Mesenchymal stem cell (in vitro differentiated cells and primary cell): ENCODE measurements around the gene SORCS1.

ENCODE experiments used
- DNase-seq: peaks from one replicate; pipeline ENCODE4 v3.0.0-alpha.2; 2013
- H2AFZ ChIP-seq: one replicate; pipeline ENCODE4 v1.6.1; 2013; ENCODE audit warnings: low read depth, mild to moderate bottlenecking, control low read depth, inconsistent platforms, low read length, moderate library complexity
- H2AK5ac ChIP-seq: 2 replicates; pipeline ENCODE4 v1.6.1; 2013; ENCODE audit warnings: low read length, moderate library complexity, mild to moderate bottlenecking, inconsistent platforms; ENCODE audit not compliant: severe bottlenecking
- H2BK120ac ChIP-seq: one replicate; pipeline ENCODE4 v1.6.1; 2013; ENCODE audit warnings: low read depth, mild to moderate bottlenecking, inconsistent platforms, low read length, moderate library complexity
- H2BK12ac ChIP-seq, 2 experiments: one replicate each; pipeline ENCODE4 v1.6.1; 2013; ENCODE audit warnings: inconsistent platforms in 2 of 2, low read length in 2 of 2, mild to moderate bottlenecking in 2 of 2, moderate library complexity in 2 of 2, control low read depth in 1 of 2
- H2BK15ac ChIP-seq: one replicate; pipeline ENCODE4 v1.6.1; 2013; ENCODE audit warnings: mild to moderate bottlenecking, low read depth, inconsistent platforms; ENCODE audit not compliant: poor library complexity, severe bottlenecking
- H2BK5ac ChIP-seq: 2 replicates; pipeline ENCODE4 v1.6.1; 2013; ENCODE audit warnings: low read depth, mild to moderate bottlenecking, low read length, control low read depth, inconsistent platforms; ENCODE audit not compliant: poor library complexity, severe bottlenecking
- H3K14ac ChIP-seq, 2 experiments: one replicate each; pipeline ENCODE4 v1.6.1; 2013; ENCODE audit warnings: inconsistent platforms in 2 of 2, low read length in 2 of 2, control low read depth in 1 of 2, mild to moderate bottlenecking in 1 of 2, moderate library complexity in 1 of 2
- H3K18ac ChIP-seq, 2 experiments: one replicate each; pipeline ENCODE4 v1.6.1; 2013; ENCODE audit warnings: inconsistent platforms in 2 of 2, low read length in 2 of 2, control low read depth in 1 of 2, low read depth in 1 of 2, mild to moderate bottlenecking in 1 of 2
- H3K23ac ChIP-seq, 2 experiments: one replicate each; pipeline ENCODE4 v1.6.1; 2013; ENCODE audit warnings: inconsistent platforms in 2 of 2, low read length in 2 of 2, mild to moderate bottlenecking in 2 of 2, moderate library complexity in 2 of 2, control low read depth in 1 of 2
- H3K27ac ChIP-seq: 2 replicates; pipeline ENCODE4 v1.5.1; 2013; ENCODE audit warnings: mild to moderate bottlenecking, moderate library complexity, low read length, control low read depth, inconsistent platforms; ENCODE audit not compliant: poor library complexity, severe bottlenecking
- H3K27me3 ChIP-seq, 2 experiments: 2 replicates each; pipeline versions ENCODE4 v1.6.1 to v1.7.0; 2013; ENCODE audit warnings: low read length in 2 of 2, mild to moderate bottlenecking in 2 of 2, moderate library complexity in 2 of 2, control low read depth in 1 of 2, inconsistent platforms in 1 of 2; ENCODE audit not compliant: control insufficient read depth in 1 of 2, insufficient read depth in 1 of 2
- H3K36me3 ChIP-seq, 2 experiments: 2 replicates each; pipeline versions ENCODE4 v1.6.1 to v1.7.0; 2013; ENCODE audit warnings: low read length in 2 of 2, control low read depth in 1 of 2, inconsistent platforms in 1 of 2, low read depth in 1 of 2, mild to moderate bottlenecking in 1 of 2; ENCODE audit not compliant: insufficient read depth in 2 of 2, control insufficient read depth in 1 of 2
- H3K4ac ChIP-seq, 2 experiments: one replicate each; pipeline ENCODE4 v1.6.1; 2013; ENCODE audit warnings: inconsistent platforms in 2 of 2, low read length in 2 of 2, mild to moderate bottlenecking in 2 of 2, moderate library complexity in 2 of 2, control low read depth in 1 of 2, low read depth in 1 of 2
- H3K4me1 ChIP-seq: 2 replicates; pipeline ENCODE4 v1.6.1; 2013; ENCODE audit warnings: low read depth, low read length, control low read depth; ENCODE audit not compliant: control insufficient read depth, insufficient read depth
- H3K4me2 ChIP-seq: 2 replicates; pipeline ENCODE4 v1.6.1; 2013; ENCODE audit warnings: low read length, mild to moderate bottlenecking, inconsistent platforms; ENCODE audit not compliant: poor library complexity, severe bottlenecking
- H3K4me3 ChIP-seq, 2 experiments: 2 replicates each; pipeline versions ENCODE4 v1.5.1 to v1.7.0; 2013; ENCODE audit warnings: low read length in 2 of 2, mild to moderate bottlenecking in 2 of 2, control low read depth in 1 of 2, low read depth in 1 of 2; ENCODE audit not compliant: insufficient read depth in 1 of 2
- H3K79me1 ChIP-seq: replicated peaks from 2 replicates; pipeline ENCODE4 v1.6.1; 2013; ENCODE audit warnings: mild to moderate bottlenecking, control low read depth, low read length, inconsistent platforms; ENCODE audit not compliant: poor library complexity, severe bottlenecking
- H3K9ac ChIP-seq: 2 replicates; pipeline ENCODE4 v1.7.0; 2013; ENCODE audit warnings: mild to moderate bottlenecking, low read length, moderate library complexity
- H3K9me3 ChIP-seq: 2 replicates; pipeline ENCODE4 v1.7.0; 2013; ENCODE audit warnings: mild to moderate bottlenecking, low read length; ENCODE audit not compliant: control insufficient read depth
- H4K8ac ChIP-seq: one replicate; pipeline ENCODE4 v1.6.1; 2013; ENCODE audit warnings: inconsistent platforms, mild to moderate bottlenecking, low read length, moderate library complexity
- H4K91ac ChIP-seq: one replicate; pipeline ENCODE4 v1.6.1; 2013; ENCODE audit warnings: mild to moderate bottlenecking, low read length, inconsistent platforms
- WGBS: methylation state at CpG from one replicate; pipeline ENCODE4 v1.1.7; 2013; ENCODE audit warnings: mixed read lengths; 5-methylcytosine and 5-hydroxymethylcytosine counted together

The SORCS1 gene

DNA sequence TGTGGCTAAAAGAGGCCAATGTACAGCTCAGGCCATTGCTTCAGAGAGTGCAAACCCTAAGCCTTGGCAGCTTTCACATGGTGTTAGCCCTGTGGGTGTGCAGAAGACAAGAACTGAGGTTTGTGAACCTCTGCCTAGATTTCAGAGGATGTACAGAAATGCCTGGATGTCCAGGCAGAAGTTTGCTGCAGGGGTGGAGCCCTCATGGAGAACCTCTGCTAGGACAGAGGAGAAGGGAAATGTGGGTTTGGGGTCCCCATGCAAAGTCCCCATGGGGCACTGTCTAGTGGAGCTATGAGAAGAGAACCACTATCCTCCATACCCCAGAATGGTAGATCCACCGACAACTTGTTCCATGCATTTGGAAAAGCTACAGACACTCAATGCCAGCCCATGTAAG lies 12.4 kb downstream of the SORCS1 start:
- Histone ChIP-seq H4K8ac (no peak overlapping the region), H4K91ac (no peak overlapping the region), H2BK120ac (no peak overlapping the region), H3K4ac (no peak overlapping the region), H3K27ac (no peak overlapping the region), H3K18ac (no peak overlapping the region), H2BK15ac (no peak overlapping the region), H3K23ac (no peak overlapping the region), H3K79me1 (no peaks in the 10 kb centered on the region), H3K4me3 (no peak overlapping the region), H2BK5ac (no peak overlapping the region), H2BK12ac (no peak overlapping the region), H3K14ac (no peak overlapping the region), H3K9ac (no peak overlapping the region), H3K27me3 (no peaks in the 10 kb centered on the region), H2AK5ac (no peak overlapping the region), H3K4me2 (no peak overlapping the region), H3K4me1 (no peaks in the 10 kb centered on the region), H3K9me3 (peaks cover 15% of the 10 kb centered on the region), H2AFZ (no peak overlapping the region), H3K36me3 (no peaks in the 10 kb centered on the region)
- DNase-seq, result no peak
- WGBS, result 67% methylated on average over 1 of the region's 1 CpG

DNA sequence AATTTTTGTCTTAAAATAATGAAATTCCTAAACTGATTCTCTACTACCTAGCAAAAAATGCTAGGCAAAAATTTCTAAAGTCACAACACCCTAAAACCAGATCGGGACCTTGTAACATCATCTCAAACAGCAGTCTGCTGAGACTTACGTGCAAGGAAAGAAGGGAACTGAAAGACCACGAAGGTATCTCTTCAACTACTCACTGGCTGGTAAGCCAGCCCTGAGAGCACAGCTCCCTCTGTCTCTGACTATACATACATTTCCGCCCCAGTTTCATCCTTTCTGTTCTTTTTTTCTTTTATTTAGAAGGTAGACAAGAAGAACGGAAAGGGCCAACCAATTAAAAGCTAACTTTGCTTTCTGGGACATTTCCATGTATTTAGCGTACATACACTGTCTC lies 15.6 kb downstream of the SORCS1 start:
- H3K79me1 ChIP-seq, result no peaks in the 10 kb centered on the region
- no peaks in the 10 kb centered on the region for H3K27me3 ChIP-seq
- H3K9ac ChIP-seq, result no peak overlapping the region
- H4K91ac ChIP-seq, result no peak overlapping the region
- H3K14ac ChIP-seq, result no peak overlapping the region
- no peak overlapping the region for H3K4me3 ChIP-seq
- no peak overlapping the region for H2BK120ac ChIP-seq
- H2BK12ac ChIP-seq, result no peak overlapping the region
- H3K36me3 ChIP-seq, result no peaks in the 10 kb centered on the region
- H3K23ac ChIP-seq, result no peak overlapping the region
- H3K27ac ChIP-seq, result no peak overlapping the region
- no peaks in the 10 kb centered on the region for H3K4me1 ChIP-seq
- H2BK15ac ChIP-seq, result no peak overlapping the region
- H2BK5ac ChIP-seq, result no peak overlapping the region
- DNase-seq, result no peak
- no peak overlapping the region for H3K4ac ChIP-seq
- H3K4me2 ChIP-seq, result no peak overlapping the region
- no peak overlapping the region for H2AK5ac ChIP-seq
- 66% methylated on average over 4 of the region's 6 CpGs for WGBS
- H2AFZ ChIP-seq, result no peak overlapping the region
- H3K9me3 ChIP-seq, result peaks cover 15% of the 10 kb centered on the region
- H3K18ac ChIP-seq, result no peak overlapping the region
- H4K8ac ChIP-seq, result no peak overlapping the region

DNA sequence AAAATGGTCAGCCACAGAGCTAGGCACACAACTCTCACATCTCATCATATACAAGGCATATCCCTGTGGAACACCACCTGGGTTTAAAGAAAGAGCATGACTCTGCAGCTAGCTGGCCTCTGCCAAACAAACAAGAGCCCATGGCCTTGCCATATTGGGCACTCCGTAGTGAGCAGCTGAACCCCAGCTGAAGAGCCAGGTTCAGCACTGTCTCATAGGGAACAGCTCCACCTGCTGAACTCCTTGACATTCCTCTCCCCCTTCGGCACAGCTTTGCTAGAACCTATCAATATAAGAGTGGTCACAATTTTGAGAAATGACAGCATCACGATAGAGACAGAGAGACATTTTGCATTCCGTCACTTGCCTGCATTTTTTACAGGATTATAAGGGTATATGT lies 20.0 kb downstream of the SORCS1 start:
- DNase-seq, result no peak
- H2BK12ac ChIP-seq, result no peak overlapping the region
- no peak overlapping the region for H3K4ac ChIP-seq
- H3K79me1 ChIP-seq, result no peaks in the 10 kb centered on the region
- H3K14ac ChIP-seq, result no peak overlapping the region
- no peak overlapping the region for H2AK5ac ChIP-seq
- no peak overlapping the region for H3K23ac ChIP-seq
- no peak overlapping the region for H2BK120ac ChIP-seq
- H2BK5ac ChIP-seq, result no peak overlapping the region
- H4K91ac ChIP-seq, result no peak overlapping the region
- no peak overlapping the region for H3K27ac ChIP-seq
- H3K36me3 ChIP-seq, result no peaks in the 10 kb centered on the region
- H2AFZ ChIP-seq, result no peak overlapping the region
- no peaks in the 10 kb centered on the region for H3K9me3 ChIP-seq
- no peak overlapping the region for H3K9ac ChIP-seq
- H3K4me3 ChIP-seq, result no peak overlapping the region
- H3K4me1 ChIP-seq, result no peaks in the 10 kb centered on the region
- H3K27me3 ChIP-seq, result no peaks in the 10 kb centered on the region
- no peak overlapping the region for H4K8ac ChIP-seq
- H2BK15ac ChIP-seq, result no peak overlapping the region
- WGBS, result 62% methylated on average over 4 of the region's 4 CpGs
- no peak overlapping the region for H3K18ac ChIP-seq
- H3K4me2 ChIP-seq, result no peak overlapping the region

- Histone ChIP-seq H3K23ac (no peak overlapping the region), H2BK12ac (no peak overlapping the region), H4K91ac (no peak overlapping the region), H3K27me3 (no peaks in the 10 kb centered on the region), H3K4me1 (no peaks in the 10 kb centered on the region), H3K4ac (no peak overlapping the region), H3K36me3 (no peaks in the 10 kb centered on the region), H3K4me2 (no peak overlapping the region), H3K79me1 (no peaks in the 10 kb centered on the region), H2AFZ (no peak overlapping the region), H3K27ac (no peak overlapping the region), H4K8ac (no peak overlapping the region), H2BK15ac (no peak overlapping the region), H2BK5ac (no peak overlapping the region), H3K14ac (no peak overlapping the region), H3K9me3 (no peaks in the 10 kb centered on the region), H3K18ac (no peak overlapping the region), H2BK120ac (no peak overlapping the region), H2AK5ac (no peak overlapping the region), H3K9ac (no peak overlapping the region), H3K4me3 (no peak overlapping the region)
- DNase-seq, result no peak
- whole genome bisulfite sequencing, result 37% methylated on average over 2 of the region's 2 CpGs
Observed at GRCh38 chr10:107141524-107142061, 22.9 kb downstream of the SORCS1 start.
